Stimulated activated CD8-positive, alpha-beta memory T cell treated with anti-CD3 and anti-CD28 coated beads, Interleukin-4, amount 100 ng/mL, for 48 hours (primary cell): Measurements from ENCODE around the gene CLINT1.

Experiments used
- DNase-seq: peaks from one replicate; pipeline ENCODE4 v3.0.0-alpha.2; 2020

Gene CLINT1

GRCh38 chr5:157820593-157821252 lies 38.2 kb downstream of the CLINT1 start:
- no peak for DNase-seq

GRCh38 chr5:157819502-157820115 lies 39.3 kb downstream of the CLINT1 start:
- DNase-seq: no peak

GRCh38 chr5:157818368-157818767 lies 40.6 kb downstream of the CLINT1 start:
- DNase-seq: no peak

- DNase-seq: no peak
Observed at GRCh38 chr5:157817928-157818327, 41.0 kb downstream of the CLINT1 start.

GRCh38 chr5:157817387-157817702 lies 41.6 kb downstream of the CLINT1 start:
- DNase-seq: no peak

GRCh38 chr5:157816682-157817386 lies 42.1 kb downstream of the CLINT1 start:
- no peak for DNase-seq

- DNase-seq: no peak
Observed at GRCh38 chr5:157812086-157812485, 46.9 kb downstream of the CLINT1 start.

- DNase-seq: no peak
Observed at GRCh38 chr5:157808043-157808442, 50.9 kb downstream of the CLINT1 start.

- DNase-seq: no peak
Observed at GRCh38 chr5:157802736-157803135, 56.2 kb downstream of the CLINT1 start.

GRCh38 chr5:157800137-157800536 lies 58.8 kb downstream of the CLINT1 start:
- no peak for DNase-seq

GRCh38 chr5:157799578-157799977 lies 59.4 kb downstream of the CLINT1 start:
- no peak for DNase-seq

- DNase-seq: no peak
Observed at GRCh38 chr5:157793301-157793700, 65.6 kb downstream of the CLINT1 start.

GRCh38 chr5:157785801-157786200 lies 73.1 kb downstream of the CLINT1 start:
- no peak for DNase-seq

- DNase-seq: no peak
Observed at GRCh38 chr5:157779221-157779620, 79.7 kb downstream of the CLINT1 start.

GRCh38 chr5:157778121-157778805 lies 80.7 kb downstream of the CLINT1 start:
- no peak for DNase-seq

- no peak for DNase-seq
Observed at GRCh38 chr5:157772127-157772526, 86.8 kb downstream of the CLINT1 start.

- DNase-seq: no peak
Observed at GRCh38 chr5:157770665-157771064, 88.3 kb downstream of the CLINT1 start.

- DNase-seq: no peak
Observed at GRCh38 chr5:157767689-157768088, 91.3 kb downstream of the CLINT1 start.

GRCh38 chr5:157766902-157767301 lies 92.0 kb downstream of the CLINT1 start:
- no peak for DNase-seq

GRCh38 chr5:157766442-157766841 lies 92.5 kb downstream of the CLINT1 start:
- DNase-seq: no peak

GRCh38 chr5:157764531-157764930 lies 94.4 kb downstream of the CLINT1 start:
- DNase-seq: no peak

GRCh38 chr5:157761690-157762621 lies 97.0 kb downstream of the CLINT1 start:
- no peak for DNase-seq

GRCh38 chr5:157758706-157759105 lies 100.2 kb downstream of the CLINT1 start:
- DNase-seq: no peak
